GM21528 (cell line): ENCODE measurements around the gene IHH.

Experiments
- ATAC-seq: cut with Tn5 transposase; IDR thresholded peaks from one replicate; pipeline ENCODE4 v1.9.1; 2021; ENCODE audit warnings: mild to moderate bottlenecking, moderate library complexity; ENCODE audit not compliant: unreplicated experiment, low FRiP score

The IHH gene

GRCh38 chr2:219042750-219043149 is 18.0 kb downstream of the IHH start:
- no peak for ATAC-seq

GRCh38 chr2:219042157-219042556 is 18.6 kb downstream of the IHH start:
- ATAC-seq, result no peak

- ATAC-seq, result no peak
Observed at GRCh38 chr2:219041252-219041651, 19.5 kb downstream of the IHH start, which contains the start of gene CFAP65. Gene CFAP65 (minus strand): TSS chr2:219041516. CDS start chr2:219039048, 2,468 bp downstream.

GRCh38 chr2:219038600-219038999 is 22.1 kb downstream of the IHH start:
- ATAC-seq, result no peak

GRCh38 chr2:219037783-219038499 is 22.8 kb downstream of the IHH start:
- no peak for ATAC-seq

GRCh38 chr2:219035942-219036341 is 24.8 kb downstream of the IHH start:
- no peak for ATAC-seq

GRCh38 chr2:219034823-219035222 is 25.9 kb downstream of the IHH start:
- no peak for ATAC-seq

GRCh38 chr2:219032051-219032745 is 28.5 kb downstream of the IHH start:
- no peak for ATAC-seq

GRCh38 chr2:219031005-219031738 is 29.5 kb downstream of the IHH start:
- no peak for ATAC-seq

GRCh38 chr2:219030177-219030940 is 30.4 kb downstream of the IHH start:
- ATAC-seq, result no peak

GRCh38 chr2:219029829-219030165 is 30.9 kb downstream of the IHH start:
- ATAC-seq, result peak; percentile 79

- ATAC-seq, result peak; percentile 21
Observed at GRCh38 chr2:219028996-219029828, 31.5 kb downstream of the IHH start.

- ATAC-seq, result no peak
Observed at GRCh38 chr2:219028141-219028540, 32.6 kb downstream of the IHH start.

- ATAC-seq, result no peak
Observed at GRCh38 chr2:219027511-219028055, 33.1 kb downstream of the IHH start.

GRCh38 chr2:219026946-219027345 is 33.8 kb downstream of the IHH start:
- no peak for ATAC-seq

GRCh38 chr2:219025637-219026585 is 34.8 kb downstream of the IHH start:
- no peak for ATAC-seq

- ATAC-seq, result no peak
Observed at GRCh38 chr2:219024059-219024458, 36.7 kb downstream of the IHH start.

- no peak for ATAC-seq
Observed at GRCh38 chr2:219023045-219023605, 37.6 kb downstream of the IHH start.
